IMR-90 (cell line): ENCODE data around the gene ERVH48-1. TPM values are rescaled to one million over a fixed set of nuclear protein-coding genes. Genes with fewer than 3 reads are reported as not detected.
"Not testable (repeated sequence)": the region's sequence is repeated elsewhere in the genome, so short reads cannot be mapped to it uniquely, and the experiment has no call there.

Experiments used
- ATAC-seq: fragments of 200-7000 bp; cut with Tn5 transposase; 2 replicates; pipeline ENCODE4 v1.9.1; 2020; ENCODE audit warnings: low read depth, mild to moderate bottlenecking, moderate library complexity
- BruUV-seq: library from RNA; stranded (reverse); fragments of 400-500 nt; replicated peaks from 2 replicates; lab custom pipeline; 2021; lab: Mats Ljungman, UMichigan
- CTCF ChIA-PET: fragments of 300-600 bp; formaldehyde crosslinking; extraction: SDS; loops from one replicate; lab custom pipeline; 2021; ENCODE audit warnings: antibody characterized with exemption; lab: Yijun Ruan, JAX
- POLR2A ChIA-PET: fragments of 300-600 bp; sonication (Branson Sonifier 250); formaldehyde crosslinking; loops from one replicate; lab custom pipeline; 2022; ENCODE audit warnings: antibody characterized with exemption; ENCODE audit not compliant: unreplicated experiment; lab: Charles Lee
- DNase-seq: peaks from one replicate; pipeline ENCODE4 v3.0.0; 2013
- H2AFZ ChIP-seq: replicated peaks from 2 replicates; pipeline ENCODE3; 2013; ENCODE audit warnings: low read length, mild to moderate bottlenecking; ENCODE audit not compliant: poor library complexity
- H2AK5ac ChIP-seq: 2 replicates; pipeline ENCODE4 v1.6.1; 2013; ENCODE audit warnings: low read depth, low read length, inconsistent platforms
- H2AK9ac ChIP-seq: replicated peaks from 2 replicates; pipeline ENCODE3; 2013; ENCODE audit warnings: mild to moderate bottlenecking, low read depth, low read length, moderate library complexity; ENCODE audit not compliant: poor library complexity
- H2BK120ac ChIP-seq: 2 replicates; pipeline ENCODE4 v1.6.1; 2013; ENCODE audit warnings: low read depth, low read length, inconsistent platforms
- H2BK15ac ChIP-seq: 3 replicates; pipeline ENCODE4 v1.6.1; 2013; ENCODE audit warnings: low read depth, low read length, inconsistent platforms
- H2BK20ac ChIP-seq: 2 replicates; pipeline ENCODE4 v1.6.1; 2013; ENCODE audit warnings: low read depth, mild to moderate bottlenecking, inconsistent platforms, low read length, moderate library complexity
- H2BK5ac ChIP-seq: 2 replicates; pipeline ENCODE4 v1.6.1; 2013; ENCODE audit warnings: mild to moderate bottlenecking, low read depth, low read length, inconsistent platforms; ENCODE audit not compliant: poor library complexity, severe bottlenecking
- H3K14ac ChIP-seq: replicated peaks from 2 replicates; pipeline ENCODE4 v1.6.1; 2013; ENCODE audit warnings: low read depth, low read length, inconsistent platforms
- H3K18ac ChIP-seq: 2 replicates; pipeline ENCODE4 v1.6.1; 2013; ENCODE audit warnings: low read depth, low read length, control low read depth
- H3K23ac ChIP-seq: 2 replicates; pipeline ENCODE4 v1.6.1; 2013; ENCODE audit warnings: low read depth, low read length, inconsistent platforms
- H3K27ac ChIP-seq: 2 replicates; pipeline ENCODE4 v1.5.1; 2013; ENCODE audit warnings: mild to moderate bottlenecking, control low read depth, low read length; ENCODE audit not compliant: insufficient read depth
- H3K27me3 ChIP-seq: 2 replicates; pipeline ENCODE4 v1.6.1; 2013; ENCODE audit warnings: low read length; ENCODE audit not compliant: control insufficient read depth, insufficient read depth
- H3K36me3 ChIP-seq: 2 replicates; pipeline ENCODE4 v1.6.1; 2013; ENCODE audit warnings: low read length, mixed read lengths; ENCODE audit not compliant: control insufficient read depth, insufficient read depth
- H3K4ac ChIP-seq: 2 replicates; pipeline ENCODE4 v1.6.1; 2013; ENCODE audit warnings: low read depth, low read length, inconsistent platforms
- H3K4me1 ChIP-seq: 2 replicates; pipeline ENCODE4 v1.6.1; 2013; ENCODE audit warnings: low read length, mixed read lengths; ENCODE audit not compliant: control insufficient read depth, insufficient read depth
- H3K4me2 ChIP-seq: 2 replicates; pipeline ENCODE4 v1.6.1; 2013; ENCODE audit warnings: low read depth, mild to moderate bottlenecking, control low read depth, low read length, moderate library complexity
- H3K4me3 ChIP-seq: 2 replicates; pipeline ENCODE4 v1.5.1; 2013; ENCODE audit warnings: low read depth, mild to moderate bottlenecking, control low read depth, low read length, moderate library complexity; ENCODE audit not compliant: insufficient read depth
- H3K56ac ChIP-seq: 2 replicates; pipeline ENCODE4 v1.6.1; 2013; ENCODE audit warnings: low read length, inconsistent platforms; ENCODE audit not compliant: insufficient read depth; ENCODE audit errors: extremely low read depth
- H3K79me1 ChIP-seq, 2 experiments: 2 replicates each; pipeline ENCODE4 v1.6.1; 2013; ENCODE audit warnings: low read length in 2 of 2, inconsistent platforms in 1 of 2, low read depth in 1 of 2
- H3K9ac ChIP-seq: 2 replicates; pipeline ENCODE4 v1.6.1; 2013; ENCODE audit warnings: low read depth, low read length, control low read depth
- H3K9me1 ChIP-seq: 2 replicates; pipeline ENCODE4 v1.6.1; 2013; ENCODE audit warnings: low read length, inconsistent platforms; ENCODE audit not compliant: insufficient read depth
- H3K9me3 ChIP-seq: 2 replicates; pipeline ENCODE4 v1.6.1; 2013; ENCODE audit warnings: low read length; ENCODE audit not compliant: control insufficient read depth, insufficient read depth
- H4K20me1 ChIP-seq: 2 replicates; pipeline ENCODE4 v1.6.1; 2013; ENCODE audit warnings: low read length, inconsistent platforms; ENCODE audit not compliant: insufficient read depth
- H4K5ac ChIP-seq: 2 replicates; pipeline ENCODE4 v1.6.1; 2013; ENCODE audit warnings: mild to moderate bottlenecking, low read depth, low read length, control low read depth
- H4K8ac ChIP-seq, 2 experiments: 2 replicates each; pipeline ENCODE4 v1.6.1; 2013; ENCODE audit warnings: low read depth in 2 of 2, low read length in 2 of 2, control low read depth in 1 of 2, inconsistent platforms in 1 of 2
- H4K91ac ChIP-seq: 2 replicates; pipeline ENCODE4 v1.6.1; 2013; ENCODE audit warnings: low read depth, low read length, inconsistent platforms; ENCODE audit not compliant: insufficient read depth
- WGBS, 2 experiments: methylation state at CpG; one replicate each; pipeline versions ENCODE4 v1.1.5 to v1.1.7; 2013; ENCODE audit warnings: missing lambda C conversion rate in 2 of 2; ENCODE audit not compliant: insufficient read length in 1 of 2; ENCODE audit errors: extremely low coverage in 2 of 2; 5-methylcytosine and 5-hydroxymethylcytosine counted together
- dilution Hi-C: fragments of 300-500 bp; cut with HindIII; formaldehyde crosslinking; loops from one replicate; pipeline ENCODE4 v1.14.3; 2018; ENCODE audit warnings: low sequenced_read_pairs; ENCODE audit not compliant: unreplicated experiment
- in situ Hi-C: fragments of 300-500 bp; cut with MboI; formaldehyde crosslinking; loops from 3 replicates; pipeline ENCODE4 v1.14.3; 2019; ENCODE audit warnings: low sequenced_read_pairs, inconsistent platforms, mixed read lengths
- intact Hi-C: fragments of 100-400 bp; cut with micrococcal nuclease; formaldehyde crosslinking; loops from 2 replicates; pipeline ENCODE4 v1.10.0; 2022
- polyA plus RNA-seq, 3 experiments: library from polyadenylated mRNA; depleted of rRNA; stranded (reverse); fragments of >200 nt; gene quantifications; 2 replicates each; pipeline ENCODE4 v1.2.3, GENCODE V29; 2012; ENCODE audit warnings: low replicate concordance in 1 of 3
- total RNA-seq: library from RNA; depleted of rRNA; stranded (reverse); fragments of >200 nt; gene quantifications from 2 replicates; pipeline ENCODE4 v1.2.3, GENCODE V29; 2012

Gene ERVH48-1
- total and polyA plus RNA-seq, 2 of the 4 experiments (the other 2 are of a cell fraction) = under 0.01 TPM; not detected in 1

DNA sequence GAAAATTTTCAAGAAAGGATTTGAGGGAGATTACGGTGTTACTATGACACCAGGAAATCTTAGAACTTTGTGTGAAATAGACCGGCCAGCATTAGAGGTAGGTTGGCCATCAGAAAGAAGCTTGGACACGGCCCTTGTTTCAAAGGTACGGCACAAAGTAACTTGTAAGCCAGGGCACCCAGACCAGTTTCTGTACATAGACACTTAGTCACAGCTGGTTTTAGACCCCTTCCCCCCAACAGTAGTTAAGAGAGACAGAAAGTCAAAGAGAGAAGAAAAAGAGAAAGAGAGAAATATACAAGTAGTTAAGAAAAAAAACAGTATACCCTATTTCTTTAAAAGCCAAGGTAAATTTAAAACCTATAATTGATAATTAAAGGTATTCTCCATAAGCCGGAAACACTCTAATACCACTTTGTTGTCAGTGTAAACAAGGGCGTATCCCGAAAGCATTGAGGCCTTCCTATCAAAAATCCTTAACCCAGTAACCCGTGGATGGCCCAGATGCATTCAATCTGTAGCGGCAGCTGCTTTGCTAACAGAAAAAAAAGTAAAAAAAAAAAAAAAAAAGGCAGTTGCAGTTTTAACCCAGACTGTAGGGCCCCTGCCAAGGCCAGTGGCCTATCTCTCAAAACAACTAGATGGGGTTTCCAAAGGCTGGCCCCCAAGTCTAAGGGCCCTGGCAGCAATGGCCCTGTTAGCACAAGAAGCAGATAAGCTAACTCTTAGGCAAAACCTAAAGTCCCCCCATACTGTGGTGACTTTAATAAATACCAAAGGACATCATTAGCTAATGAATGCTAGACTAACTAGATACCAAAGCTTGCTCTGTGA is 7.9 kb upstream of the ERVH48-1 start:
- H4K5ac ChIP-seq, H3K4me2 ChIP-seq, H2AK5ac ChIP-seq, H3K9me3 ChIP-seq, H3K9ac ChIP-seq, H3K4me3 ChIP-seq, H3K9me1 ChIP-seq, H3K4me1 ChIP-seq, in situ Hi-C loops, H3K79me1 ChIP-seq, intact Hi-C loops, DNase-seq, H3K18ac ChIP-seq, H3K27me3 ChIP-seq, H2BK15ac ChIP-seq, H3K23ac ChIP-seq, POLR2A ChIA-PET, BruUV-seq, H2BK5ac ChIP-seq, H3K56ac ChIP-seq, H2BK120ac ChIP-seq, H3K4ac ChIP-seq, H3K36me3 ChIP-seq, H2BK20ac ChIP-seq, H3K27ac ChIP-seq, H4K20me1 ChIP-seq, H4K8ac ChIP-seq, ATAC-seq, H2AK9ac ChIP-seq, H4K91ac ChIP-seq, dilution Hi-C loops, H2AFZ ChIP-seq, H3K14ac ChIP-seq: not testable (repeated sequence)
- CTCF ChIA-PET = interaction anchor here (0.6 kb wide), 1 partner anchor 43 kb away, joined by 4 read pairs; no protein-coding TSS in a partner anchor
- WGBS, 2 experiments = no CpG with 5 or more reads among the region's 9 CpGs

DNA sequence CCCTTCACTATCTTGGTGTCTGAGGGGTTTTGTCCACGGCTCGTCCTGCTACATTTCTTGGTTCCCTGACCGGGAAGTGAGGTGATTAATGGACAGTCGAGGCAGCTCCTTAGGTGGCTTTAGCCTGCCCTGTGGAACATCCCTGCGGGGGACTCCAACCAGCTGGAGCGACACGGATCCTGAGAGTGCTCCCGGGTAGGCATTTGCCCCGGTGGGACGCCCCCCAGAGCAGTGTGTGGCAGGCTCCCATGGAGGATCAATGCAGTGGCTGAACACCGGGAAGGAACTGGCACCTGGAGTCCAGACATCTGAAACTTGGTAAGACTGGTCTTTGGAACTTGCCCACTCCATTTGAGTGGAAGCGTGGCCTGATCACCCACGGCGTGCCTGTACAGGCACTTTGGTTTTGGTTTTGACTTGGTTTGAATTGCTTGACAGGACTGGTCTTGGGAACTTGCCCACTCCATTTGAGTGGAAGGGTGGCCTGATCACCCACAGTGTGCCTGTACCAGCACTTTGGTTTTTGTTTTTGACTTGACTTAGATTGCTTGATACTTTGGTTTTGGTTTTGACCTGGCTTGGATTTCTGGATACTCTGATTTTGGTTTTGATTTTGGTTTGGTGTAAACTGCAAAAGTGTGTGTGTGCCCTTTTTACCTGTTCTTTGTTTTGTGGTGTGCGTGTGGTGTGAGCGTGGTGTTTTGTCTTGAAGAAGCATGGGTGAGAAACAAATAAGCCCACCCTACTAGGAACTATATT is 7.1 kb upstream of the ERVH48-1 start:
- 86% methylated on average over 9 of the region's 16 CpGs; no CpG with 5 or more reads in 1 of the 2 experiments for WGBS, 2 experiments
- H3K4ac ChIP-seq, H4K5ac ChIP-seq, BruUV-seq, H3K27me3 ChIP-seq, dilution Hi-C loops, H4K20me1 ChIP-seq, DNase-seq, H2AK5ac ChIP-seq, H2BK5ac ChIP-seq, H3K9ac ChIP-seq, H2AFZ ChIP-seq, H2AK9ac ChIP-seq, in situ Hi-C loops, H3K27ac ChIP-seq, H3K14ac ChIP-seq, H3K56ac ChIP-seq, H3K18ac ChIP-seq, H2BK15ac ChIP-seq, H3K4me3 ChIP-seq, intact Hi-C loops, H3K9me1 ChIP-seq, H3K9me3 ChIP-seq, H3K36me3 ChIP-seq, H4K91ac ChIP-seq, H2BK20ac ChIP-seq, H4K8ac ChIP-seq, H3K4me1 ChIP-seq, POLR2A ChIA-PET, H3K23ac ChIP-seq, ATAC-seq, H2BK120ac ChIP-seq, CTCF ChIA-PET, H3K4me2 ChIP-seq, H3K79me1 ChIP-seq: not testable (repeated sequence)
